Spleen (tissue), 11 donors: ENCODE measurements around the gene CCNJ. TPM values are rescaled to one million over a fixed set of nuclear protein-coding genes. Genes with fewer than 3 reads are reported as not detected.

ENCODE experiments used
- DNase-seq: peaks from one replicate; pipeline ENCODE4 v3.0.0-alpha.2; 2020
- H3K27ac ChIP-seq, 8 donors: fragments of 200-600 bp; sonication (generic) in 7 of 8; 1 replicate in 4 of 8; 2 replicates in 4 of 8; pipeline versions ENCODE4 v1.5.0 to v1.8.0; 2016 to 2021; ENCODE audit warnings: inconsistent platforms in 4 of 8, mild to moderate bottlenecking in 4 of 8, moderate library complexity in 1 of 8
- H3K27me3 ChIP-seq, 7 donors: fragments of 200-600 bp; sonication (generic) in 6 of 7; replicated peaks in 1 of 7; 1 replicate in 4 of 7; 2 replicates in 3 of 7; pipeline versions ENCODE4 v1.5.0 to v1.8.0; 2016 to 2021; ENCODE audit warnings: inconsistent platforms in 3 of 7, mild to moderate bottlenecking in 1 of 7
- H3K36me3 ChIP-seq, 6 donors: fragments of 200-600 bp; sonication (generic) in 5 of 6; 1 replicate in 4 of 6; 2 replicates in 2 of 6; pipeline versions ENCODE4 v1.5.0 to v1.8.0; 2016 to 2021; ENCODE audit warnings: inconsistent platforms in 2 of 6
- H3K4me1 ChIP-seq, 6 donors: fragments of 200-600 bp; sonication (generic) in 5 of 6; 1 replicate in 3 of 6; 2 replicates in 3 of 6; pipeline versions ENCODE4 v1.5.0 to v1.8.0; 2016 to 2021; ENCODE audit warnings: inconsistent platforms in 3 of 6
- H3K4me3 ChIP-seq, 8 donors: fragments of 200-600 bp; sonication (generic) in 7 of 8; 1 replicate in 4 of 8; 2 replicates in 4 of 8; pipeline versions ENCODE4 v1.5.0 to v1.8.0; 2016 to 2021; ENCODE audit warnings: inconsistent platforms in 4 of 8, mild to moderate bottlenecking in 4 of 8, moderate library complexity in 2 of 8
- H3K9me3 ChIP-seq, 8 donors: fragments of 200-600 bp; sonication (generic) in 7 of 8; 1 replicate in 4 of 8; 2 replicates in 4 of 8; pipeline versions ENCODE4 v1.5.0 to v1.8.0; 2016 to 2021; ENCODE audit warnings: inconsistent platforms in 4 of 8
- POLR2A ChIP-seq, 3 donors: fragments of 450-650 bp; IDR thresholded peaks; one replicate each; pipeline ENCODE4 v1.5.1; 2017; ENCODE audit warnings: antibody characterized with exemption in 3 of 3, mild to moderate bottlenecking in 1 of 3
- POLR2AphosphoS5 ChIP-seq, 3 donors: sonication (generic); formaldehyde crosslinking; IDR thresholded peaks; one replicate each; pipeline ENCODE4 v1.5.1; 2017; ENCODE audit warnings: antibody characterized with exemption in 3 of 3
- WGBS, 5 donors: extraction: QIAGEN DNeasy Blood & Tissue Kit in 3 of 5; methylation state at CpG; one replicate each; pipeline versions ENCODE4 v1.1.5 to v1.1.7; 2013 to 2018; 5-methylcytosine and 5-hydroxymethylcytosine counted together
- intact Hi-C: fragments of 100-400 bp; cut with DNase I; formaldehyde crosslinking; loops from one replicate; pipeline ENCODE4 v1.15.0; 2023; ENCODE audit warnings: low total_unique reads
- microRNA-seq, 3 donors: library from miRNA; unstranded; fragments of <30 nt; microRNA quantifications; one replicate each; pipeline versions ENCODE4 to v1.1.0, GENCODE V29; 2019 to 2020
- polyA plus RNA-seq, 3 donors: library from polyadenylated mRNA; stranded (reverse); fragments of 200-250 nt; gene quantifications; one replicate each; pipeline ENCODE4 v1.2.1, GENCODE V29; 2013
- small RNA-seq, 4 donors: library from RNA; depleted of rRNA; stranded (forward); fragments of <200 nt; gene quantifications; one replicate each; pipeline ENCODE3, GENCODE V24; 2016
- total RNA-seq, 7 donors: library from RNA; depleted of rRNA in 3 of 7; stranded (reverse); fragments of >200 nt in 3 of 7; fragmentation: NEBNext Ultra II Directional in 4 of 7; extraction: Animal tissue kit (Norgen Biotek cat#: 25700) in 4 of 7; gene quantifications; one replicate each; pipeline versions ENCODE4 v1.1.0 to v1.2.1, GENCODE V29; 2016 to 2021
- TF ChIP-seq, protein P1 (sequence below), 11 experiments: fragments of 200-600 bp in 7 of 11; fragments of 450-650 bp in 4 of 11; sonication (generic) in 4 of 11; IDR thresholded peaks in 8 of 11; conservative IDR thresholded peaks in 3 of 11; 1 replicate in 7 of 11; 2 replicates in 4 of 11; pipeline versions ENCODE4 v1.4.0 to v1.8.0; 2016 to 2021; ENCODE audit warnings: antibody characterized with exemption in 11 of 11, inconsistent platforms in 4 of 11, mild to moderate bottlenecking in 1 of 11
- donor health status: healthy with polysubstance abuse.
- donor health status: DM: no; HTN: no; CAD: no; lungs with moderate emphysema.
- donor health status: DM: no; HTN: no; CAD: no.
- donor health status: Bipolar disorder and iron deficiency.
- donor health status: healthy.
- donor health status: DM: no; HTN: no; CAD: no.
- donor health status: DM: yes; HTN: yes; CAD: no.

The CCNJ gene
- total and polyA plus RNA-seq, 10 donors, result 2.2 to 11.8 (median 9.8) TPM

DNA sequence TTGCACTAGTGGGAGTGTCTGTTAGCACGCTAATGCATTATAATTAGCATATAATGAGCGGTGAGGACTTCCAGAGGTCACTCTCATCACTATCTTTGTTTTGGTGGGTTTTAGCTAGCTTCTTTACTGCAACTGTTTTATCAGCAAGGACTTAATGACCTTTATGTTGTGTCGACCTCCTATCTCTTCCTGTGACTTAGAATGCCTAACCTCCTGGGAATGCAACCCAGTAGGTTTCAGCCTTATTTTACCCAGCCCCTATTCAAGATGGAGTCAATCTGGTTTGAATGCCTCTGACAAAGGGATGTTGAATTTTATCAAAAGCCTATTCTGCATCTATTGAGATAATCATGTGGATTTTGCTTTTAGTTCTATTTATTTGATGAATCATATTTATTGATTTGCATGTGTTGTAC, 64.2 kb downstream of the CCNJ start:
- Histone ChIP-seq H3K36me3 (no peaks in the 10 kb centered on the region), H3K4me3 (no peak overlapping the region), H3K4me1 (no peaks in the 10 kb centered on the region), H3K27ac (no peak overlapping the region), H3K27me3 (peaks cover 0 to 78% (median 29%) of the 10 kb centered on the region in 7 donors), H3K9me3 (peaks cover 0 to 12% (median 4%) of the 10 kb centered on the region in 8 donors)
- no peak for DNase-seq
- intact Hi-C loops, result no loop called here
- 63 to 70% (median 67%) methylated on average over 3 of the region's 3 CpGs for WGBS, 5 donors
- TF ChIP-seq POLR2A (IDR thresholded peaks at IDR 0.05) (no peak), POLR2AphosphoS5 (IDR thresholded peaks at IDR 0.05) (no peak)
- TF ChIP-seq, protein P1, sequence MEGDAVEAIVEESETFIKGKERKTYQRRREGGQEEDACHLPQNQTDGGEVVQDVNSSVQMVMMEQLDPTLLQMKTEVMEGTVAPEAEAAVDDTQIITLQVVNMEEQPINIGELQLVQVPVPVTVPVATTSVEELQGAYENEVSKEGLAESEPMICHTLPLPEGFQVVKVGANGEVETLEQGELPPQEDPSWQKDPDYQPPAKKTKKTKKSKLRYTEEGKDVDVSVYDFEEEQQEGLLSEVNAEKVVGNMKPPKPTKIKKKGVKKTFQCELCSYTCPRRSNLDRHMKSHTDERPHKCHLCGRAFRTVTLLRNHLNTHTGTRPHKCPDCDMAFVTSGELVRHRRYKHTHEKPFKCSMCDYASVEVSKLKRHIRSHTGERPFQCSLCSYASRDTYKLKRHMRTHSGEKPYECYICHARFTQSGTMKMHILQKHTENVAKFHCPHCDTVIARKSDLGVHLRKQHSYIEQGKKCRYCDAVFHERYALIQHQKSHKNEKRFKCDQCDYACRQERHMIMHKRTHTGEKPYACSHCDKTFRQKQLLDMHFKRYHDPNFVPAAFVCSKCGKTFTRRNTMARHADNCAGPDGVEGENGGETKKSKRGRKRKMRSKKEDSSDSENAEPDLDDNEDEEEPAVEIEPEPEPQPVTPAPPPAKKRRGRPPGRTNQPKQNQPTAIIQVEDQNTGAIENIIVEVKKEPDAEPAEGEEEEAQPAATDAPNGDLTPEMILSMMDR (IDR thresholded peaks at IDR 0.05 in 8 of 11, conservative IDR thresholded peaks at IDR 0.05 in 3 of 11), result no peak

Small RNA genes lying within 50 kb of the gene (microRNA-seq; reads per million reads assigned to microRNA genes)
- gene MIR3157, result 19.5 to 26.7 (median 21.0) reads per million in 3 donors

Small RNA genes lying within 50 kb of the gene (small RNA-seq; reads per million reads assigned to genes)
- 0 to 0.14 (median 0.07) reads per million in 4 donors for gene MIR3157

Other genes with a start within 250 kb of the CCNJ start
- 1 to 10 TPM; 1.7 to 7.1 (median 3.3) TPM for gene CC2D2B, start 135.6 kb upstream of the CCNJ start, total RNA-seq
- 1 to 10 TPM in 1 of 3 donors, under 1 TPM in 2; 0.26 to 1.0 (median 0.96) TPM for gene CC2D2B, start 135.6 kb upstream of the CCNJ start, polyA plus RNA-seq
- gene ZNF518A, start 86.7 kb downstream of the CCNJ start, total RNA-seq, result 10 to 100 TPM; 22.0 to 45.7 (median 34.0) TPM
- 1 to 10 TPM; 5.1 to 6.6 (median 6.4) TPM for gene ZNF518A, start 86.7 kb downstream of the CCNJ start, polyA plus RNA-seq
- gene BLNK, start 228.0 kb downstream of the CCNJ start, total RNA-seq, result 100 to 1,000 TPM in 2 of 7 donors, 10 to 100 TPM in 5; 63.7 to 128 (median 89.8) TPM
- 100 to 1,000 TPM in 2 of 3 donors, 10 to 100 TPM in 1; 76.4 to 116 (median 103) TPM for gene BLNK, start 228.0 kb downstream of the CCNJ start, polyA plus RNA-seq